B cell (primary cell): Measurements from ENCODE around the gene ZDHHC14.

Source experiments
- EZH2 ChIP-seq: IDR thresholded peaks from 2 replicates; pipeline ENCODE4 v1.6.1; 2012; ENCODE audit warnings: borderline replicate concordance, low read depth, mild to moderate bottlenecking, moderate library complexity, low read length; ENCODE audit not compliant: insufficient read depth, poor library complexity, severe bottlenecking
- TF ChIP-seq, protein P1 (sequence below): fragments of 200-600 bp; IDR thresholded peaks from one replicate; pipeline ENCODE4 v1.8.0; 2022; ENCODE audit warnings: antibody characterized with exemption, mild to moderate bottlenecking

GRCh38 chr6:157433678-157434081 is 52.7 kb downstream of the ZDHHC14 start:
- TF ChIP-seq, protein P1, sequence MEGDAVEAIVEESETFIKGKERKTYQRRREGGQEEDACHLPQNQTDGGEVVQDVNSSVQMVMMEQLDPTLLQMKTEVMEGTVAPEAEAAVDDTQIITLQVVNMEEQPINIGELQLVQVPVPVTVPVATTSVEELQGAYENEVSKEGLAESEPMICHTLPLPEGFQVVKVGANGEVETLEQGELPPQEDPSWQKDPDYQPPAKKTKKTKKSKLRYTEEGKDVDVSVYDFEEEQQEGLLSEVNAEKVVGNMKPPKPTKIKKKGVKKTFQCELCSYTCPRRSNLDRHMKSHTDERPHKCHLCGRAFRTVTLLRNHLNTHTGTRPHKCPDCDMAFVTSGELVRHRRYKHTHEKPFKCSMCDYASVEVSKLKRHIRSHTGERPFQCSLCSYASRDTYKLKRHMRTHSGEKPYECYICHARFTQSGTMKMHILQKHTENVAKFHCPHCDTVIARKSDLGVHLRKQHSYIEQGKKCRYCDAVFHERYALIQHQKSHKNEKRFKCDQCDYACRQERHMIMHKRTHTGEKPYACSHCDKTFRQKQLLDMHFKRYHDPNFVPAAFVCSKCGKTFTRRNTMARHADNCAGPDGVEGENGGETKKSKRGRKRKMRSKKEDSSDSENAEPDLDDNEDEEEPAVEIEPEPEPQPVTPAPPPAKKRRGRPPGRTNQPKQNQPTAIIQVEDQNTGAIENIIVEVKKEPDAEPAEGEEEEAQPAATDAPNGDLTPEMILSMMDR, result no peak
- TF ChIP-seq EZH2, result no peak
